GM18868 (cell line): Measurements from ENCODE around the gene PISD.

ENCODE experiments used
- ATAC-seq: cut with Tn5 transposase; IDR thresholded peaks from one replicate; pipeline ENCODE4 v1.9.1; 2021; ENCODE audit warnings: mild to moderate bottlenecking, moderate library complexity; ENCODE audit not compliant: unreplicated experiment

PISD gene

GRCh38 chr22:31578171-31578570 is 83.8 kb downstream of the PISD start:
- ATAC-seq = no peak

DNA sequence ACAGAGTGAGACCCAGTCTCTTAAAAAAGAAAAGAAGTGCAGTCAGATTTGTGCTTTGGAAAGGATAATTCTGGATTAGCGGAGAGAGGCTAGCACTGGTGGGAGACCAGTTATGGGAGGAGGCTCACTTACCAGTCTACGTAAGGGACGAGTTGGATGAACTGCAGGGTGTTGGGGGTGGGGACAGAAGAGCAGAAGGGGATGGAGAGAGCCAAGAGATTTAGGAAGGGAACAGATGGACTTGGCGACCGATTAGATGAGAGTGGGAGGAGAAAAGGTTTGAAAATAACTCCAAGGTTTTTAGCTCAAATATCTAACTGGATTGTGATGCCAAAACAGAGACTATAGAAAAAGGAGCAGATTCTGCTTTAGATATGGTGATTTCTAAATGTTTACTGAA is 84.3 kb downstream of the PISD start:
- no peak for ATAC-seq

DNA sequence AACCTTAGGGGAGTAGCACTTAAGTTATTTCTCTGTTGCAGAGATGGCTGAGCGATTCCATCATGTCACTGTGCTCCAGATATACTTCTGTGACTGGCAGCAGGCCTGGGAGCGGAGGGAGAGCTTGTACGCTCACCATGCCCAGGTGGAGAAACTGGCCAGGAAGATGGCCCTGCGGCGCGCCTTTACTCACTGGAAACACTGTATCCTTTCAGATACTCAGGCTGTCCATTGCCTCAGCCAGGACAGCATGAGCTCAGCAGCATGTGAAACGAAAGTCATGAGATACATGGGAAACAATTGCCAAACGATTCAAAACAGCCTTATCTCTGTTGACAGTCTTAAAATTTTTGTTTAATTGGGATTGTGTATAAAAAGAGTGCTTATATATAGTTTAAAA is 86.8 kb downstream of the PISD start:
- ATAC-seq = no peak

DNA sequence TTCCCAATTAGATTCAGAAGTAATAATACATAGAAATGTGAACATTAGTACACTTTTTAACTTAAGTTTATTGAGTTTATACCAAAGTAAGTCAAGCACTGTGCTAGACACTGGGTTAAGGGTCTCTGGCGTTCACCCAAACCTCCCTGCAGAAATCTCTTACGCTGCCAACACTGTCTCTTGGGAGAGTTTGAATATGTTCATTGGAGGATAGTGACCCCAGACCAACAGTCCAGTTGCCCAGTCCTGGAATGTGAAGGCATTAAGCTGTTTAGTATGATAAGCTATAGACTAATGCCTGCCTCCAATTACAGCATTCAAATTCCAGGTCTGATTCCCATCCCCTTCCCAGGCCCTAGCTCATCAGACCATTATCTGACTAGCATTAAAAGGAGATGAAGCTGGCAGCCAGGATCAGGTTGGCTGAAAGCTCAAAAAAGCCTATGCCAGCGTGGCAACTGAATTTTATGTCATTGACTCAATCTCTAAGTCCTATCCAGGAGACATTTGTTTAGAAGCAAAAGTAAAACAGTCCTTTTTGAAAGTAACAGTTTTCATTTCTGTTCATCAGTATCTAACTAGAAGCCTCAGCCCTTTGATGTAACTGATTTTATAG is 87.9 kb downstream of the PISD start:
- no peak for ATAC-seq

GRCh38 chr22:31572939-31573338 is 89.1 kb downstream of the PISD start:
- no peak for ATAC-seq

DNA sequence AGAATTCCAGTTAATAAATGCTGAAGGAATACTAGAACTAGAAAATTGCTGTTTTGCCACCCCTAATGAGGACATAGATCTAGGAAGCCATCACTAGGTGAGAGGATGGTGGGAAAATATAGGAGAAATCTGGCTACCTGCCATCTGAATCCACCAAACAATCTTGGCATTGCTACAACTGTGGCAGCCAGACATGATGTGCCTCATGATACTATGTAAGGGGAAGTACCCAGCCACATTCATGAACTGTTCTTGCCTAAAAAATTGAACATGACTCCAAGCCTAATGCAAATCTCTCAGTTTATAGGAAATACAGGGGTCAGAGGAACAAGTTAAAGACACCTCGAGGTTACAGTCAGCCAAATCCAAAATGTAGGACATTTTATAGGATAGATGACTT is 92.9 kb downstream of the PISD start:
- no peak for ATAC-seq
